ENCODE measurements around the gene DENND1A. TPM values are rescaled to one million over a fixed set of nuclear protein-coding genes. Genes with fewer than 3 reads are reported as not detected.

DENND1A gene
- total RNA-seq, 1 experiment from 2014 or later, result 23.5 TPM

DNA sequence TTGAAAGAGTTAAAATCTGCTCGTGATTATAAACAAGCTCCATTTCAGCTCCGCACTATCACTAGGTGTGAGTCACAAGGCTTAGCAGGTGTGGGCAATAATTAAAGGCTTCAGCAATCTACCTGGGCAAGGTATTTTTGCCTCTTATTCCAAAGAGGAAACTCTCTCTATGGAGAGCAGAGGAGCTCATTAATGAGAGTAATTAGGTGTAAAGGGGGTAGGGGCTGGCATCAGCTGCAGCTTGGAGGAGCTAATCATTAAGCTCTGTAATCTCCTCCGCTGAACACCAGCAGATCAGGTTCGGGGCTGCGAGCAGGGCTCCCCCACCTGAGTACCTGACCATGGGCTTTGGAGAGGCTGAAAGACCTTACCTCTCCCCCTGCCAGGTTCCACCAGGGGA, 444.7 kb downstream of the DENND1A start (continued):
- no peak for TF ChIP-seq USF2 (CRISPR knock-in tag; IDR thresholded peaks at IDR 0.05)
- TF ChIP-seq EMX1 (CRISPR knock-in tag; IDR thresholded peaks at IDR 0.05), result no peak
- no peak for TF ChIP-seq FOXK1 (CRISPR knock-in tag; IDR thresholded peaks at IDR 0.05)
- TF ChIP-seq ZNF317 (CRISPR knock-in tag; IDR thresholded peaks at IDR 0.05; ENCODE audit: borderline replicate concordance, low read depth), result no peak
- TF ChIP-seq AFF4 (CRISPR knock-in tag; IDR thresholded peaks at IDR 0.05; ENCODE audit: borderline replicate concordance), result no peak
- TF ChIP-seq JAZF1 (CRISPR knock-in tag; IDR thresholded peaks at IDR 0.05), result no peak

DNA sequence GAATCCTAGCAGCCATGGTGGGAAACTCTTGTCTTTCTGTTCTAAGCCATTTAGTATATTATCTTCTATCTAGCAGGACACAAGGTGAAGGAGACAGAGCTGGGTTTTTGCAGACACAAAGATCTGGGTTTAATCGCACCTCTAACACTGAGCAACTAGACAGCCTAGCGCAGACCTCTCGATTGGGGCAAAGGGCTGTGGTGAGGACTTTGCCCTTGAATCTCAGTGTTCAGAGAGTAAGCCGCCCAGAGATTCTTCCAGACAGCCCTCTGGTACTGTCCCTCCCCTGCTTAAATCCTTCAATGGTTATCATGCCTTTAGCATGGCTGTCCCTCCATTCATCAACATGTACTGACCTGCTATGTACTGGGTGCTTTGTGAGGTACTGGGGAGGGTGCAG, 445.8 kb downstream of the DENND1A start:
- ChIA-PET POLR2A (no interaction called here), CTCF (no interaction called here)
- Mint-ChIP-seq H3K27ac (no peak overlapping the region), H3K4me1 (peaks cover 52% of the 10 kb centered on the region), H3K36me3 (no peaks in the 10 kb centered on the region), H3K4me3 (no peak overlapping the region), H3K27me3 (ENCODE audit: low read depth) (no peaks in the 10 kb centered on the region), H3K9me3 (no peaks in the 10 kb centered on the region)
- ATAC-seq (no peak), DNase-seq (ENCODE audit: low spot score) (no peak)
- TF ChIP-seq CBFB (CRISPR knock-in tag; IDR thresholded peaks at IDR 0.05; ENCODE audit: low read depth) (no peak), ZNF263 (CRISPR knock-in tag; IDR thresholded peaks at IDR 0.05; ENCODE audit: low read depth) (no peak), OVOL2 (CRISPR knock-in tag; IDR thresholded peaks at IDR 0.05; ENCODE audit: borderline replicate concordance) (no peak)

DNA sequence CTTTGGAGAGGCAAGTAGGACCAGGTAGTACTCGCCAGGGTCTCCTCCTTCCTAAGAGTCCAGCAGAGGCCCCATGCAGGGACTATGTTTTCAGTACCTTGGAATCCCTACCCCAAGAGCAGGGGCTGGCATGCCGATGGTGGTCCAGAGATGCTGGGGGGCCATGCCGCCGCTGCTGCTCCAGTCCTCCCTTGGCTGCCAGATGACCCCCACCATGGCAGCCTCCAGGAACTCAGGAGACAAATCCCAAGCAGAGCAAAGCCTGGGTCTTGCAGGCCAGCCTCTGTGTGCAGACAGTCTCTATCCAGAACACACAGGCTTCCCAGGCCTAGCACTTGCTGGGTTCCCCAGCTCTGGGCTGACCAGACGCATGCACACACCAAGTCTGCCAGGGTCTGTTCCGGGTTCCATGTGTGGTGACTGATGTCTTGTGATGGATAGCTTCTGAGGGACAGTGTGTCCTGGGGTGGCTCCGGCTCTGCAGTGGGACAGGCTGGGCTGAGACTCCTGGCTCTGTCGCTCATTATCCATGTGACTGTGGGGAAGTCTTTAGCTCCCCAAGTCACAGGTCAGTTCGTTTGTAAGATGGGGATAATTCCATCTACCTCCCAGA, 446.6 kb downstream of the DENND1A start:
- Mint-ChIP-seq H3K4me1 (peaks cover 44% of the 10 kb centered on the region), H3K27me3 (ENCODE audit: low read depth) (no peaks in the 10 kb centered on the region), H3K36me3 (no peaks in the 10 kb centered on the region), H3K27ac (no peak overlapping the region), H3K4me3 (no peak overlapping the region), H3K9me3 (no peaks in the 10 kb centered on the region)
- no peak for TF ChIP-seq ZNF232 (CRISPR knock-in tag; IDR thresholded peaks at IDR 0.05)
- no peak for DNase-seq (ENCODE audit: low spot score)
- ChIA-PET POLR2A (no interaction called here), CTCF (no interaction called here)
- ATAC-seq, result no peak

DNA sequence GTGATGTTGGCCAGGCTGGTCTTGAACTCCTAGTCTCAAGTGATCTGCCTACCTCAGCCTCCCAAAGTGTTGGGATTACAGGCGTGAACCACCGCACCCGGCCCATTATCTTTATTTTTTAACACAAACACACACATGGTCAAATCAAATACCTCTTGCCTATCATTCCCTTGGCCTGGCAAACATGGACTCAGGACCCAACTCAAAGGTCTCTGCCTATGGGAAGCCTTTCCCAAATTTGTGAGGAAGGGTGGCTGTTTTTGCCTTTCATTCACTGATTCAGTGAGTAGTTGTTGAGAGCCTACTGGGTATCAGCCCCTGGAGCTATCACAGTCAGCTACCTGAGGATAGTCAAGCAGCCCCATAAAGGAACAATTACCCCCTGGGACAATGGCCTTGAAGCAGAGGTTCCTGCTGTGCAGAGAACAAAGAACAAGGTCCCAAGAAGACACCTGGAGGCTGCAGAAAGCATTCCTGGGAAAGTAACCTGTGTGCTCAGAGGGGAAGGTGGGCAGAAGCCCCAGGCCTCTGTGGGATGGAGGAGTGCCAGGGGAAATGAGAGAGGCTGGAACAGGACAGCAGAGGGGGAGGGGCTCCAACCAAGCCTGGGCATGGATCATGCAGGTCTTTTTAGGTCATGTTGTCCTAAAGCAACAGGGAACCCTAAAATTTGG, 447.5 kb downstream of the DENND1A start:
- H3K27me3 Mint-ChIP-seq (ENCODE audit: low read depth), result no peaks in the 10 kb centered on the region
- H3K36me3 Mint-ChIP-seq, result no peaks in the 10 kb centered on the region
- H3K27ac Mint-ChIP-seq, result peak overlapping the region; percentile 89; the same call in 1 of the 2 replicates
- DNase-seq (ENCODE audit: low spot score) (peak; percentile 28), ATAC-seq (peak; percentile 71)
- no peaks in the 10 kb centered on the region for H3K9me3 Mint-ChIP-seq
- peak overlapping the region; percentile 30 for H3K4me3 Mint-ChIP-seq
- TF ChIP-seq HMGA2 (CRISPR knock-in tag; IDR thresholded peaks at IDR 0.05) (no peak), ZSCAN18 (CRISPR knock-in tag; IDR thresholded peaks at IDR 0.05) (peak; percentile 83), ETV6 (CRISPR knock-in tag; IDR thresholded peaks at IDR 0.05) (no peak), ZNF423 (CRISPR knock-in tag; IDR thresholded peaks at IDR 0.05) (peak; percentile 100), OVOL2 (CRISPR knock-in tag; IDR thresholded peaks at IDR 0.05; ENCODE audit: borderline replicate concordance) (no peak), ZNF232 (CRISPR knock-in tag; IDR thresholded peaks at IDR 0.05) (no peak)
- ChIA-PET CTCF (no interaction called here), POLR2A (no interaction called here)
- peaks cover 39% of the 10 kb centered on the region for H3K4me1 Mint-ChIP-seq
